Endodermal cell (in vitro differentiated cells): ENCODE measurements around the gene NUPR1. TPM values are rescaled to one million over a fixed set of nuclear protein-coding genes. Genes with fewer than 3 reads are reported as not detected.

Experiments used
- DNase-seq: peaks from one replicate; pipeline ENCODE4 v3.0.0-alpha.2; 2017
- H3K27ac ChIP-seq: 2 replicates; pipeline ENCODE4 v1.5.1; 2013; ENCODE audit warnings: mild to moderate bottlenecking, low read depth, low read length, moderate library complexity
- H3K27me3 ChIP-seq: 2 replicates; pipeline ENCODE4 v1.6.1; 2013; ENCODE audit warnings: mild to moderate bottlenecking, low read length, moderate library complexity; ENCODE audit not compliant: insufficient read depth, control insufficient read depth, poor library complexity, severe bottlenecking
- H3K36me3 ChIP-seq: 2 replicates; pipeline ENCODE4 v1.7.0; 2013; ENCODE audit warnings: mild to moderate bottlenecking, low read length, moderate library complexity; ENCODE audit not compliant: control insufficient read depth, insufficient read depth
- H3K4me1 ChIP-seq: one replicate; pipeline ENCODE4 v1.7.0; 2013; ENCODE audit warnings: low read length; ENCODE audit not compliant: control insufficient read depth, insufficient read depth
- H3K4me3 ChIP-seq: 2 replicates; pipeline ENCODE4 v1.5.1; 2013; ENCODE audit warnings: mild to moderate bottlenecking, low read length, moderate library complexity
- H3K9ac ChIP-seq: 2 replicates; pipeline ENCODE4 v1.6.1; 2013; ENCODE audit warnings: mild to moderate bottlenecking, low read length, moderate library complexity; ENCODE audit not compliant: poor library complexity, severe bottlenecking; ENCODE audit errors: extremely low read depth
- H3K9me3 ChIP-seq: 2 replicates; pipeline ENCODE4 v1.6.1; 2013; ENCODE audit warnings: mild to moderate bottlenecking, low read length, moderate library complexity; ENCODE audit not compliant: control insufficient read depth
- H3K27ac Mint-ChIP-seq: 2 replicates; pipeline ENCODE4 v1.8.0; 2020; ENCODE audit warnings: mixed read lengths
- H3K27me3 Mint-ChIP-seq: 2 replicates; pipeline ENCODE4 v1.8.0; 2021; ENCODE audit warnings: mild to moderate bottlenecking, mixed read lengths; ENCODE audit not compliant: insufficient read depth
- H3K36me3 Mint-ChIP-seq: 2 replicates; pipeline ENCODE4 v1.8.0; 2020; ENCODE audit warnings: low read depth, mixed read lengths
- H3K4me1 Mint-ChIP-seq: 2 replicates; pipeline ENCODE4 v1.8.0; 2020; ENCODE audit warnings: mixed read lengths
- H3K4me3 Mint-ChIP-seq: 2 replicates; pipeline ENCODE4 v1.8.0; 2020; ENCODE audit warnings: mild to moderate bottlenecking, moderate library complexity, mixed read lengths
- H3K9me3 Mint-ChIP-seq: 2 replicates; pipeline ENCODE4 v1.8.0; 2020; ENCODE audit warnings: mild to moderate bottlenecking, mixed read lengths
- WGBS, 2 experiments: methylation state at CpG; one replicate each; pipeline versions ENCODE4 v1.1.5 to v1.1.7; 2013; ENCODE audit warnings: missing lambda C conversion rate in 2 of 2, mixed read lengths in 1 of 2; ENCODE audit not compliant: insufficient coverage in 1 of 2, insufficient read length in 1 of 2; 5-methylcytosine and 5-hydroxymethylcytosine counted together
- total RNA-seq, 2 donors: library from RNA; stranded (reverse); fragmentation: NEBNext Ultra II Directional in 1 of 2; extraction: Animal tissue kit (Norgen Biotek cat#: 25700) in 1 of 2; gene quantifications; 2 replicates in 1 of 2; 3 replicates in 1 of 2; pipeline ENCODE4 v1.2.1, GENCODE V29; 2021
- TF ChIP-seq, protein P1 (sequence below): fragments of 200-600 bp; sonication (generic); conservative IDR thresholded peaks from 2 replicates; pipeline ENCODE4 v1.5.0; 2021; ENCODE audit warnings: antibody characterized with exemption, mild to moderate bottlenecking

NUPR1 gene
- total RNA-seq, 2 donors from 2014 or later, result not detected

DNA sequence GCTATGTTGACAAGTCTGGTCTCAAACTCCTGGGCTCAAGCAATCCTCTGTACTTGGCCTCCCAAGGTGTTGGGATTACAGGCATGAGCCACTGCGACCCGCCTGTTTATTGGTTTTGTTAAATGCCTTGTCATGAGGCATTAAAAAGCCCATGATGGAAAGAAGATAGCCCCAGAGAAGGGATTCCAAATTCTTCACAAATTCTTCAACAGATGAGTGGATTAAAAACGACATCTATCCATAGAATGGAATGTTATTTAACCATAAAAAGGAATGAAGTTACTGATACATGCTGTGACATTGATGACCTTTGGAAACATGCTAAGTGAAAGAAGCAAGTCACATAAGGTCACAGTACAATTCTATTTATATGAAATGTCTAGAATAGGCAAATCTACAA, 19.7 kb upstream of the NUPR1 start:
- peaks cover 6% of the 10 kb centered on the region for H3K4me1 Mint-ChIP-seq

DNA sequence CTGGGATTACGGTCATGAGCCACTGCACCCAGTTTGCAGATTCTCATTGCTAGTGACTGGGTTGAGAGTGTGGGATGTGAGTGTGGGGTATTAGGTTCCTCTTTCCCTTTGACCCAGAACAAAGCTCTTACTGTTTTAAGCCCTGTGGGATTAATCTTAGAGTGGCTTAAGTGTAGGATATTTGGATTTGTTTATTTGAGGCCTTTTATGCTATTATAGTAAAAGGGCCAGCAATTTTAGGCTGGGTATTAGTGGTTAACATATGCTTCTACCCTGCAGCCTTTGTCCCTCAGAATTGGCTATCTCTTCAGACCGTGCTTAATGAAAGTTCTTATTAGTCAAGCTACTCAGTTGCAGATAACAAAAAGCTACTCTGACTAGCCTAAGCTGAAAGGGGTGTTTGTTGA, 18.1 kb upstream of the NUPR1 start:
- Mint-ChIP-seq H3K27ac (no peak overlapping the region), H3K27me3 (peaks cover 4% of the 10 kb centered on the region)

More for the DNA sequence above, 19.7 kb upstream of the NUPR1 start:
- Mint-ChIP-seq H3K4me3 (no peak overlapping the region), H3K27ac (no peak overlapping the region), H3K36me3 (peaks cover 28% of the 10 kb centered on the region), H3K27me3 (peaks cover 4% of the 10 kb centered on the region), H3K9me3 (peaks cover 8% of the 10 kb centered on the region)
- Histone ChIP-seq H3K27ac (no peak overlapping the region), H3K9me3 (no peaks in the 10 kb centered on the region), H3K27me3 (no peaks in the 10 kb centered on the region), H3K36me3 (peaks cover 9% of the 10 kb centered on the region), H3K4me1 (no peaks in the 10 kb centered on the region), H3K4me3 (no peak overlapping the region), H3K9ac (no peak overlapping the region)
- TF ChIP-seq, protein P1, sequence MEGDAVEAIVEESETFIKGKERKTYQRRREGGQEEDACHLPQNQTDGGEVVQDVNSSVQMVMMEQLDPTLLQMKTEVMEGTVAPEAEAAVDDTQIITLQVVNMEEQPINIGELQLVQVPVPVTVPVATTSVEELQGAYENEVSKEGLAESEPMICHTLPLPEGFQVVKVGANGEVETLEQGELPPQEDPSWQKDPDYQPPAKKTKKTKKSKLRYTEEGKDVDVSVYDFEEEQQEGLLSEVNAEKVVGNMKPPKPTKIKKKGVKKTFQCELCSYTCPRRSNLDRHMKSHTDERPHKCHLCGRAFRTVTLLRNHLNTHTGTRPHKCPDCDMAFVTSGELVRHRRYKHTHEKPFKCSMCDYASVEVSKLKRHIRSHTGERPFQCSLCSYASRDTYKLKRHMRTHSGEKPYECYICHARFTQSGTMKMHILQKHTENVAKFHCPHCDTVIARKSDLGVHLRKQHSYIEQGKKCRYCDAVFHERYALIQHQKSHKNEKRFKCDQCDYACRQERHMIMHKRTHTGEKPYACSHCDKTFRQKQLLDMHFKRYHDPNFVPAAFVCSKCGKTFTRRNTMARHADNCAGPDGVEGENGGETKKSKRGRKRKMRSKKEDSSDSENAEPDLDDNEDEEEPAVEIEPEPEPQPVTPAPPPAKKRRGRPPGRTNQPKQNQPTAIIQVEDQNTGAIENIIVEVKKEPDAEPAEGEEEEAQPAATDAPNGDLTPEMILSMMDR, result no peak
- DNase-seq, result no peak
- WGBS, 2 experiments, result 78% methylated on average over 3 of the region's 3 CpGs; no CpG with 5 or more reads in 1 of the 2 experiments

GRCh38 chr16:28555561-28555960, 16.8 kb upstream of the NUPR1 start:
- H3K9ac ChIP-seq, result no peak overlapping the region
- WGBS, 2 experiments, result 88 to 89% methylated on average over 1 to 2 of the region's 2 CpGs

More for the DNA sequence above, 18.1 kb upstream of the NUPR1 start:
- Mint-ChIP-seq H3K4me1 (peaks cover 6% of the 10 kb centered on the region), H3K4me3 (no peak overlapping the region), H3K36me3 (peaks cover 28% of the 10 kb centered on the region), H3K9me3 (peaks cover 8% of the 10 kb centered on the region)
- WGBS, 2 experiments, result 100% methylated on average over 1 to 2 of the region's 2 CpGs
- Histone ChIP-seq H3K27ac (no peak overlapping the region), H3K4me3 (no peak overlapping the region), H3K27me3 (no peaks in the 10 kb centered on the region), H3K4me1 (no peaks in the 10 kb centered on the region), H3K36me3 (peaks cover 9% of the 10 kb centered on the region), H3K9me3 (no peaks in the 10 kb centered on the region), H3K9ac (no peak overlapping the region)
- no peak for DNase-seq
- TF ChIP-seq, protein P1, result no peak

More at GRCh38 chr16:28555561-28555960, 16.8 kb upstream of the NUPR1 start:
- H3K4me1 Mint-ChIP-seq, result no peaks in the 10 kb centered on the region
- peaks cover 9% of the 10 kb centered on the region for H3K36me3 ChIP-seq
- no peaks in the 10 kb centered on the region for H3K4me1 ChIP-seq
- DNase-seq, result no peak
- TF ChIP-seq, protein P1, result no peak
- no peak overlapping the region for H3K4me3 ChIP-seq
- H3K27me3 ChIP-seq, result no peaks in the 10 kb centered on the region
- H3K9me3 Mint-ChIP-seq, result peaks cover 7% of the 10 kb centered on the region
- H3K27ac Mint-ChIP-seq, result no peak overlapping the region
- H3K27me3 Mint-ChIP-seq, result peaks cover 4% of the 10 kb centered on the region
- H3K27ac ChIP-seq, result no peak overlapping the region
- no peak overlapping the region for H3K4me3 Mint-ChIP-seq
- H3K36me3 Mint-ChIP-seq, result peaks cover 24% of the 10 kb centered on the region
- no peaks in the 10 kb centered on the region for H3K9me3 ChIP-seq
